AG04450 (cell line): ENCODE results near the gene SH3GLB1. TPM values are rescaled to one million over a fixed set of nuclear protein-coding genes. Genes with fewer than 3 reads are reported as not detected.

ENCODE experiments used
- CTCF ChIA-PET: fragments of 300-600, 350-600 bp; formaldehyde crosslinking; extraction: SDS; loops from one replicate; lab custom pipeline; 2022; ENCODE audit warnings: antibody characterized with exemption, inconsistent platforms; lab: Charles Lee
- POLR2A ChIA-PET: fragments of 350-600 bp; formaldehyde crosslinking; extraction: SDS; loops from one replicate; lab custom pipeline; 2021; ENCODE audit warnings: antibody characterized with exemption, inconsistent platforms; lab: Yijun Ruan, JAX
- DNase-seq: peaks from one replicate; pipeline ENCODE4 v3.0.0-alpha.2; 2011; ENCODE audit warnings: low read depth, low spot score
- H3K27ac ChIP-seq: one replicate; pipeline ENCODE4 v1.5.1; 2012; ENCODE audit warnings: low read depth, low read length, control low read depth
- H3K27me3 ChIP-seq: one replicate; pipeline ENCODE4 v1.6.0; 2012; ENCODE audit warnings: low read length; ENCODE audit not compliant: control insufficient read depth, insufficient read depth
- H3K4me3 ChIP-seq: 2 replicates; pipeline ENCODE4 v1.5.1; 2011; ENCODE audit warnings: mild to moderate bottlenecking, low read depth, low read length, control low read depth
- H3K9me3 ChIP-seq: 2 replicates; pipeline ENCODE4 v1.5.1; 2012; ENCODE audit warnings: low read length; ENCODE audit not compliant: control insufficient read depth, insufficient read depth
- polyA plus RNA-seq: library from polyadenylated mRNA; depleted of rRNA; stranded (reverse); fragments of >200 nt; gene quantifications from 2 replicates; pipeline ENCODE4 v1.2.3, GENCODE V29; 2011
- TF ChIP-seq, protein P1 (sequence below): IDR thresholded peaks from 2 replicates; pipeline ENCODE4 v1.5.1; 2011; ENCODE audit warnings: low read depth, low read length, control low read depth, inconsistent platforms

SH3GLB1 gene
- polyA plus RNA-seq, 1 experiment: 75.9 TPM

DNA sequence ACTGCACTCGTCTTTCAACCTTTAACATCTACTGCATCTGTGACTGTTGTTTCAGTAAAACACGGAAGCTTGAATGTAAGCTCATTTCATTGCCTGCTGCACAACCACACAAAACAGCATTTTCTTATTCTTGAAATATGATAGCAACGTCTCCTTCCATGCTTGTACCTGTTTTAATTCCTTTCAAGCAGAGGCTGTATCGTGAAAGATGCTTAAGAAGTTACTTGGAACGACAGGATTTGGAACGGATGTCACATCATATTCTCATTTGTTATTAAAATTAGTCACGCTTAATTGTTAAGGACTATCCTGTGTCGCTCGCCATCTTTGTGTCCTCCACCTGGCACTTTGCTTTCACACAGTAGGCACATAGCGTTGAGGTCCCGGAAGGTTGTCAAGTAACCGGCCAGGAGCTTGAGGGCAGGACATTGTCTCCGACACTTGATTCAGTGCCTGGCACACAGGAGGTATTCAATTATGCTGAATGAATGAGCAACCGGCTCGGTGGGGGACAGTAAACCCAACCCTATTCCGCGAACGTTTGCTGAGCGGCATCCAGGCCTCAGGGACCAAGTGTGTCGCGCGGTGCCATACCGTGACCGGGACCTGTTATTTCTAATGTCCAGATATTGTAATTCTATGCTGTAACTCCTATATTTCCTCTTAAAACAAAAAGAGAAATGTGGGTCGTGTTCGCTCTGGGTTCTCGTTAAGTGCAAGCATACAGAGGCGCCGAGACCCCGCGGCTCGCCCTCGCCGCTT is 499 bp upstream of the SH3GLB1 start:
- no peak overlapping the region for H3K27ac ChIP-seq
- H3K9me3 ChIP-seq: no peaks in the 10 kb centered on the region
- CTCF ChIA-PET: interaction anchor here (0.5 to 5.1 kb wide), 81 partner anchors 8 to 1980 kb away, joined by 3 to 166 read pairs (median 5); partner anchors contain the start of genes HS2ST1, ODF2L, PKN2 and SELENOF
- no peaks in the 10 kb centered on the region for H3K27me3 ChIP-seq
- DNase-seq: no peak
- H3K4me3 ChIP-seq: peak overlapping the region; percentile 83
- POLR2A ChIA-PET: interaction anchor here (0.5 to 1.9 kb wide), 8 partner anchors 10 to 309 kb away, joined by 3 to 7 read pairs (median 4); partner anchors contain the start of genes HS2ST1, ODF2L and SELENOF
- TF ChIP-seq, protein P1, sequence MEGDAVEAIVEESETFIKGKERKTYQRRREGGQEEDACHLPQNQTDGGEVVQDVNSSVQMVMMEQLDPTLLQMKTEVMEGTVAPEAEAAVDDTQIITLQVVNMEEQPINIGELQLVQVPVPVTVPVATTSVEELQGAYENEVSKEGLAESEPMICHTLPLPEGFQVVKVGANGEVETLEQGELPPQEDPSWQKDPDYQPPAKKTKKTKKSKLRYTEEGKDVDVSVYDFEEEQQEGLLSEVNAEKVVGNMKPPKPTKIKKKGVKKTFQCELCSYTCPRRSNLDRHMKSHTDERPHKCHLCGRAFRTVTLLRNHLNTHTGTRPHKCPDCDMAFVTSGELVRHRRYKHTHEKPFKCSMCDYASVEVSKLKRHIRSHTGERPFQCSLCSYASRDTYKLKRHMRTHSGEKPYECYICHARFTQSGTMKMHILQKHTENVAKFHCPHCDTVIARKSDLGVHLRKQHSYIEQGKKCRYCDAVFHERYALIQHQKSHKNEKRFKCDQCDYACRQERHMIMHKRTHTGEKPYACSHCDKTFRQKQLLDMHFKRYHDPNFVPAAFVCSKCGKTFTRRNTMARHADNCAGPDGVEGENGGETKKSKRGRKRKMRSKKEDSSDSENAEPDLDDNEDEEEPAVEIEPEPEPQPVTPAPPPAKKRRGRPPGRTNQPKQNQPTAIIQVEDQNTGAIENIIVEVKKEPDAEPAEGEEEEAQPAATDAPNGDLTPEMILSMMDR: no peak

DNA sequence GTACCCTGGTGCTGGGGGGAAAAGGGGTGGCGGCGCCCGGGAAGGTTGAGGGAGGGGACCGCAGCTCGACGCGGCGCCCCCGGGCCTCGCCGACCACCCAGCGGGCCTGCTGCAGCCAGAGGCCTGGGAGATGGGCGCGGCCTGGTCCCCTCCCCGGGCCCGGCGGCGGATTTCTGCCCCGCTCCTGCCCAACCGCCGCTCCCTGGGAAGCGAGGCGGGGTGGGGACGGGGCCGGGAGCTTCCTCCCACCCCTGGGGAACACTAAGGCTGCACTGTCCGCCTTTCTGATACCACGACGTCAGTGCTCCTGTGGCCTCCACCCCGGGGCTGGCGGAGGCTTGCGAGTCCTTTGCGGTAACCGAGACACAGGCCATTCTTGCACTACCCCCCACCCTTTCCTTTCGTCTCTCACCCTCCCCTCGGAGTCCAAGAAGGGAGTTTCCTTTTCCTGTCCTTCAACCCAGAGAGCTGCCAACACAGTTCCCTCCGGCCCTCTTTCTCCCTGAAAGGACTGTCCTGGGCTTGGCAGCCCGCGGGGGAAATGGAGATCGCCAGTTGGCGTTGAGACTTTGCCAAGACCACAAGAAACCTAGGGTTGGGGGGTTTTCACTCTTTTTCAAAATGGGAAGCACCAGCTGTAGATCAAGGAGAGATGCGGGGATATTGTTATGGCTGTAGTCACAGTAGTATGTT is 742 bp downstream of the SH3GLB1 start:
- ChIA-PET POLR2A (interaction anchor here (0.7 to 1.9 kb wide), 5 partner anchors 9 to 315 kb away, joined by 3 to 7 read pairs (median 4); partner anchors contain the start of genes HS2ST1, ODF2L and SELENOF), CTCF (interaction anchor here (0.6 to 5.1 kb wide), 44 partner anchors 10 to 1020 kb away, joined by 3 to 166 read pairs (median 5); partner anchors contain the start of gene ODF2L)
- H3K27ac ChIP-seq: peak overlapping the region; percentile 91
- no peak for DNase-seq
- peak overlapping the region; percentile 83 for H3K4me3 ChIP-seq
- no peaks in the 10 kb centered on the region for H3K9me3 ChIP-seq
- TF ChIP-seq, protein P1: no peak
- H3K27me3 ChIP-seq: no peaks in the 10 kb centered on the region

DNA sequence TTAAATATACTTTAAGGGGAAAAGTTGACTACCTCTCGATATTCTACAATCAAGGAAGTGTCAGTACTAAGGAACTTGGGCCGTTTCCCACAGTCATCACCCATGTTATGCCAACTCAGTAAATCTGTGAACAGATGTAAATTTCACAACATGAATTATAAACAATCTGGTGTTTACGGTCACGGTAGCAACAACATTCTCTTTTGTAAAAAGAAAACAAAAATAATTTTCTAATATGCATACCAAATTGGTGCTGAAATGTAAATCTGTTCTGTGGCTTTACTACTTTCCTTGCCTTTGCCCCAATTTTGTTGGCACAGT is 1.2 kb downstream of the SH3GLB1 start:
- no peak for DNase-seq
- CTCF ChIA-PET: interaction anchor here (1.0 to 5.1 kb wide), 9 partner anchors 11 to 378 kb away, joined by 3 to 166 read pairs (median 6); no protein-coding TSS in a partner anchor
- TF ChIP-seq, protein P1: no peak
- peak overlapping the region; percentile 83 for H3K4me3 ChIP-seq
- no peak overlapping the region for H3K27ac ChIP-seq
- H3K27me3 ChIP-seq: no peaks in the 10 kb centered on the region
- no peaks in the 10 kb centered on the region for H3K9me3 ChIP-seq
- POLR2A ChIA-PET: interaction anchor here (1.7 to 1.9 kb wide), 2 partner anchors 9 to 209 kb away, joined by 6 to 7 read pairs; partner anchors contain the start of genes HS2ST1 and SELENOF

DNA sequence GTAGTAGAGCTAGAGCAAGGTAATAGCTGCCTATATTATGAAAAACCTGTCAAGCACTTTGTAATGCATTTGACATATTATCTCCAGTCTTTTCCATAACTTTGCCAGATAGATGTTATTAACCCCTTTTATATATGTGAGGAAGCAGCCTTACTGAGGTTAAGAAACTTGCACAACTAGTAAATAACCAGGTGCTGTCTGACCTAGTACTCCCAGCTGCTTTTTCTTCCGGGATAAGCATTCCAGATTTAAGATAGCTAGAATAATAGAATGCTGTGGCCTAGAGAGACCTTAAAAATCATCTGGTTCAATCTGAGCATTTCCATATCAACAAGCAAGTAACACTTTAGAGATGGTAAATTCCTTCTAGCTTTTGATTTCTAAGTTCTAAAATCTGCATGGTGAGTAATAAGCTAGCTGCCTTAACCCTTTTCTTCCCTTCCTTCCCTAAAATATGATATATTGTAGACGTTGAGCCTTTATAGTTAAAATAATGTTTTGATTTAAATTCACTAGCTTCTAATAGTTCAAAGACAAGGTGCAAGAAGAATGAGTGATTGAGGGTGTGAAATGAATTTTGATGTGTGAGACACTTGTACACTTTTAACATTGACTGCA is 1.8 kb downstream of the SH3GLB1 start:
- DNase-seq: no peak
- ChIA-PET POLR2A (interaction anchor here (0.5 kb wide), 1 partner anchor 625 kb away, joined by 3 read pairs; no protein-coding TSS in a partner anchor), CTCF (interaction anchor here (1.3 to 5.1 kb wide), 4 partner anchors 11 to 321 kb away, joined by 3 to 166 read pairs (median 10); no protein-coding TSS in a partner anchor)
- H3K9me3 ChIP-seq: no peaks in the 10 kb centered on the region
- TF ChIP-seq, protein P1: no peak
- peak overlapping the region; percentile 83 for H3K4me3 ChIP-seq
- no peaks in the 10 kb centered on the region for H3K27me3 ChIP-seq
- H3K27ac ChIP-seq: no peak overlapping the region
